Measurements from ENCODE around the gene MICU1.

DNA sequence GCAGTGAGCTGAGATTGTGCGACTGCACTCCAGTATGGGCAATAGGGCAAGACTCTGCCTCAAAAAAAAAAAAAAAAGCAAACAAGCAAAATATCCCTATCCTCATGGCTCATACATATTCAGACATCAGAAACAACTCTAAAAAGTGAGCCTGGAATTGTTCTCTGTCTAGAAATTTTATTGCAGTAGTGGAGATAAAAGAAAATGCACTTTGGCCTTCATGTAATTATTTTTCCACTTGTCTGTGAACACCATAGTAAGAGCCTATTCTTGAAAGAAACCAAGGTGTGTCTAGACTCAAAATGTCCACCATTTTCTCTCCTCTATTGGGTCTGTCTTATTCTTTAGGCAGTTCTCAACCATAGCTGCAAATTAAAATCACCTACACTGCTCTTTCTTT, 35.6 kb upstream of the MICU1 start:
- TF ChIP-seq POLR2AphosphoS5 (IDR thresholded peaks at IDR 0.05) = no peak
- TF ChIP-seq, protein P1, sequence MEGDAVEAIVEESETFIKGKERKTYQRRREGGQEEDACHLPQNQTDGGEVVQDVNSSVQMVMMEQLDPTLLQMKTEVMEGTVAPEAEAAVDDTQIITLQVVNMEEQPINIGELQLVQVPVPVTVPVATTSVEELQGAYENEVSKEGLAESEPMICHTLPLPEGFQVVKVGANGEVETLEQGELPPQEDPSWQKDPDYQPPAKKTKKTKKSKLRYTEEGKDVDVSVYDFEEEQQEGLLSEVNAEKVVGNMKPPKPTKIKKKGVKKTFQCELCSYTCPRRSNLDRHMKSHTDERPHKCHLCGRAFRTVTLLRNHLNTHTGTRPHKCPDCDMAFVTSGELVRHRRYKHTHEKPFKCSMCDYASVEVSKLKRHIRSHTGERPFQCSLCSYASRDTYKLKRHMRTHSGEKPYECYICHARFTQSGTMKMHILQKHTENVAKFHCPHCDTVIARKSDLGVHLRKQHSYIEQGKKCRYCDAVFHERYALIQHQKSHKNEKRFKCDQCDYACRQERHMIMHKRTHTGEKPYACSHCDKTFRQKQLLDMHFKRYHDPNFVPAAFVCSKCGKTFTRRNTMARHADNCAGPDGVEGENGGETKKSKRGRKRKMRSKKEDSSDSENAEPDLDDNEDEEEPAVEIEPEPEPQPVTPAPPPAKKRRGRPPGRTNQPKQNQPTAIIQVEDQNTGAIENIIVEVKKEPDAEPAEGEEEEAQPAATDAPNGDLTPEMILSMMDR (IDR thresholded peaks at IDR 0.05) = no peak
